GM21390 (cell line): ENCODE results near the gene GREM2.

ENCODE experiments used
- ATAC-seq: cut with Tn5 transposase; IDR thresholded peaks from one replicate; pipeline ENCODE4 v1.9.1; 2021; ENCODE audit not compliant: unreplicated experiment

Gene GREM2

GRCh38 chr1:240562779-240563178 lies 49.2 kb downstream of the GREM2 start:
- ATAC-seq = no peak

GRCh38 chr1:240562111-240562590 lies 49.8 kb downstream of the GREM2 start:
- ATAC-seq = no peak

DNA sequence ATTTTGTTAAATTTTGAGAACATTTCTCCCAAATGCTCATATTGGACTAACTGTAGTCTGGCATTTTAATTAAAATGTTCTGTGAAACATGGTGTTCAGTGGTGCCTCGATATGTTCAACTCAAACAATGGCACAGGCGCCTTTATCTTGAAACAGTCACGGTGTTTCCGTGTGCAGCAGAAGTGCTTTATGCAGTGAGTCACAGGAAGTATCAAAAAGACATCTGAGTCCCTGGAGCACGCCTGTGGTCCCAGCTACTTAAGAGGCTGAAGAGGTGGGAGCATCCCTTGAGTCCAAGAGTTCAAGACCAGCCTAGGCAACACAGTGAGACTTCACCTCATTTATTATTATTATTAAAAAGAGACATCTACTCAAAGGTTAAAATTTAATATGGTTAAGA lies 52.2 kb downstream of the GREM2 start:
- ATAC-seq = no peak

DNA sequence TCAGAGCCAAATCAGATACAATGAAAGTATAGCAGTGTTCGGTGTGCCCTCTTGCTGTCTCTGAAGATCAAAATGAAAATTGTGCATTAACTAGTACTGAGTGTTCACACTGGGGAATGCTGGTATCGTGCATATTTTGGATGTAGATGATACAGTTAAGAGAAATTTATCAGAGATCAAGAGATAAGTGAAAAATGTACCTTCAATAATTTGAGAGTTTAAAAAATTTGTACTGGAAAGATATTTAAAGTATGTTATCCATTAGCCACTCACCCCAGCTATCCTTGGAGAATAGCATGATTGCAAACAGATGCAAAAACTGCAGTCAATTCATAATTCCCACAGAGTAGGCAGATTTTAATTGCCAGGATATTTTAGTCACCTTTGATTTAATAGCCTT lies 56.4 kb downstream of the GREM2 start:
- no peak for ATAC-seq

DNA sequence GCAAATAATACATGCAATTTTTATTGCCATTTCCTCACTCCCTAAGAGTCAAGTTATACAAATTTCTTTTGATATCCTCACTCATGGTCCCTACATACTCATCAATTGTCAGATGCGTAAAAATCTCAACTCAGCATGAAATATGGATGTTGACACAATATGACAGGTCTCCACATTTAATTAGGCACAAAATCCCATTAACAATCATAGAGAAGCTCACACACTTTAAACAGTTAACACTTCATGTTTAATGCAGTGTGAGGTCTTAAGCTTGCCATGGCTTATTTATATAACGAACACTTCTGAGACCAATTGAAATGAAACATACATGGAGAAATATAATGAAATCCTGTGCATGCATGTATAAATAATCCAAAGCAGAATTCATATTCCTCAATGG lies 58.6 kb downstream of the GREM2 start:
- no peak for ATAC-seq

- ATAC-seq = no peak
These were observed 72.1 kb downstream of the GREM2 start for GRCh38 chr1:240539769-240540414.

- no peak for ATAC-seq
These were observed 73.1 kb downstream of the GREM2 start for GRCh38 chr1:240538776-240539430.

DNA sequence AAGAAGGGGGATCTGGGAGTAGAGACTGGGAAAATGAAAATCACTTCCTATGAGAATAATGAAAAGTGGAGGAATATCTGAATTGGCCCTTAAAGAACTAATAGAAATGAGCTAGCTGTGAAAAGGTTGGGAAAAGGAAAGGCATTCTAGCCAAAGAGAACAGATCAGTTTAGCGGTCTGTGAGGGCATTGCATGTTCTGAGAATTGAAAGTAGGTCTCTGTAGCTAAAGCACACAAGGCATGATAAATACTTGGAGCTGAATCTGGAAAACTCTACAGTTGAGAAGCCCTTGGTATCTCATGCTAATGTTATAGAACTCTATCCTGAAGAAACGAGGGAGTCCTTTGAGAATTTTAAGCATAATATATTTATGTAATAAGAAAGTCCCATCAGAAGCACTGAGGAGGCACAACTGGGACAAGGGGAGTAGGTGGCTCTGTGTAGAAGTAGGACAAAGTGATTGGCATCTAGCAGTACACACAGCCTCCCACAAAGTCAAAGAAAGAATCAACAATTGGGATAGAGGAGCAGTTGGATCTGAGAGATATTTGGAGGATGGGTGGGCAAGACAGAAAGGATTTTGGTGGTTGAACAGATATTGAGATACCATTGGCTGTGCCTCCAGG lies 78.7 kb downstream of the GREM2 start:
- no peak for ATAC-seq

DNA sequence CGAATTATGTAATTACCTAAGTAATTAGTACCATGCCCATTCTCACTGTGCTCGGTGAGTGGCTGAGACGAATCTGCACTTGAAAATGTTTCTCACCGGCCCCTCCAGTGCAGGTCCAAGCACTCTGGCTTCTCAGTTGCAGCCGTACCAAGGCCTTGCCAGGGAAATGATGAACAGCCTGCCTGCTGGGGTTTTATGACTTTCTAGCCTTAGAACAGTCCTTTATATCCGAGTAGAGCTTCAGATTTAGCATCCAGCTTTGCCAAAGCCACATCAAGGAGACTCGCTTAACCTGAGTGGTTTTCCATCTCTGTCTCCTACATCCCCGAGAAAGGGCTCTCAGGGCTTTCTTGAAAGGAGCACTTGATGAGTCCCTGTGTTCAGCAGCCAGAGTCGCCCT lies 83.4 kb downstream of the GREM2 start:
- no peak for ATAC-seq

DNA sequence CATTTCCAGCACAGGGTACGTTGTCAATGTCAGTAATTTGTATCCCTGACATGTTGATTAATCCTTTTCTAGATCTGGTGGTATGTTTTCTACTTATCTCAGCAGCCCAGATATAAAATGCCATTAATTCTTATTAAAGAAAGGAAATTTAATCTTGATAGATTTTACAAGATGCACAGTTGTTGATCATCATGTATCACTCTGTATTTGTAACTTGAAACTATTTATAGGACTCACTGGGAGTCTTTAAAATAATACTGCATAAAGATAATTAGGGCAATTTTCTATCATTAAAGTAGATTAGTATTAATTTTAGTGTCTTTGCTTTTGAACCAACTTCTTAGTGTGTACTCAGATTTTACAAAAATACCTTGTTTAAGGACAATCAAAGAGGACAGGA lies 84.9 kb downstream of the GREM2 start:
- no peak for ATAC-seq

GRCh38 chr1:240526312-240526711 lies 85.6 kb downstream of the GREM2 start:
- no peak for ATAC-seq

- ATAC-seq = no peak
These were observed 87.4 kb downstream of the GREM2 start for GRCh38 chr1:240524356-240525069.

DNA sequence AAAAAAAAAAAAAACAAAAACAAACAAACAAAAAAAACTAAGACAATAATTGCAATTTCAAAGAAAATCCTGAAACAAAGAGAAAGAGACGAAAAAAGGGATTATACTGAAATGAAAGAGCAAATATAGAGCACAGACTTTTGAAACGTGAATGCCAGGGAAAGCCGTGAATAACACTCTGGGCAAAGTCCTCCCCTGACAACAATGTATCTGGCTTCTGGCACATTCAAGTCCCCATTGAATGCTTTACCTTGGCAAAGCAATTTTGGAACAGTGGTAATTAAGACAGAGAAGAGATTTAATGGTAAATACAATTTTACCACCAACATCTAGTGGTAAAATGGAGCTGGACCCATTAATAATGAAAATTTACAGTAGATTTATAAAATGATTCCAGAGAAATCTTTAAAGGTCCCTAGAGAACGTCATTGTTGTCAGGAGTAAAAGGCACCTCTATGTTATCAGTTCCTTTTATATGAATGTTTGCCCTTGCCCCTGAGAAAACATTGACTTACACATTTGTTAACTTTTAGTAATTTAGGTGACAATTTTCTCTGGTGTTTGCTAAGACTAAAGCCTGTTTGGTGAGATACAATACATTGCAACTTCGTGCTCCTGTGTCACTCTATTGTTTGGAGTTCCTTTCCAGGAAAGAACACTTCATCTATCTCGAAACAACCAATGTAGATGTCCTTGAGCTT lies 89.7 kb downstream of the GREM2 start:
- ATAC-seq = no peak

DNA sequence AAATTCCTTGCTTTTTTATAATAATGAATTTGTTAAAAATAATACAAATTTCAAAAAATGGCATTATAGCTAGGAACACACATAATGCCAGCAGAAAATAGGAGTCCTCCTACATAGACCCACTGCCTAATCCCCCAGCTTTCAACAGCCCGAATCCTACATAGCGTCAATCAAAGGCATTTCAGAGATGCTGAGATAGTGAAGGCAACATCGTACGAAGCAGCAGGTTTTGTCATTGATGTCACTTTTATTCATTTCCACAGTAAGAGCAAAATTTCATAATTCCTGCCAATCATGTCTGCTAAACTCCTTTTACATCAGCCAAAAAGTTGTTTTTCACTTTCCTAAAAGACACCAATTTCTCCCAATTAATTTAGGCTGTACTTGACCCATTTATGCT lies 94.1 kb downstream of the GREM2 start:
- ATAC-seq = no peak

DNA sequence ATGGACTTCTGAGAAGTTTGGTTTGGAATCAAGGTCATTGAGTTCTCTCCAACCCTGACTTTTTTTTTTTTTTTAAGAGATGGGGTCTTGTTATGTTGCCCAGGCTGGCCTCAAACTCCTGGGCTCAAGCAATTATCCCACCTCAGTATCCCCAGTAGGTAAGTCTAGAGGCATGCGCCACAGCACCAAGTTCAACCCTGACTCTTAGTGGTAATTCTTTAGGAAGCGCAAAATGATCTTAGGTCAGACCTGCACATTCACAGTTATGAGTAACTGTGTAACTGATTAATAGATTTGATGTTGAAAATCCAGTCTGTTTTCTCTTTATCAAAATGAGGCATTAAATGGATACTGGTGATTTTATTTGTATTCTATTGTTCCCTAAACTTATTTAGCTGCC lies 95.9 kb downstream of the GREM2 start:
- no peak for ATAC-seq

- no peak for ATAC-seq
These were observed 96.5 kb downstream of the GREM2 start for GRCh38 chr1:240515505-240515904.

DNA sequence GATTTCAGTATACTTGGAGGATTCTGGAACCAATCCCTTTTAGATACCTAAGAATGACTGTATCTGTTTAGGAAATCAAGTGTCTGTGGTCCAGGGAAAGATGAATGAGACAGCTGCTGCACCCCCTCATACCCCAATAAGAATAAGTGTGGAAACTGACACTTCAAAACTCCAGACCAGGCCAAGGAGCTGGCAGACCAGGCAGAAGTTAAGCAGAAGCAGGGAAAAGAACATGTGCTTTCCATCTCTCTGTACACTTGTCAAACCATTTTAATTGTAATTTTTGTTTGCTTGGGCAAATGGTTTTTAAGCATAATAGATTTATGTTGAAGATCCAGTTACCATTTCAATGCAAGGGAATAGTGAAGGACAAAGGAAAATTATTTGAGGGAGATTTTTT lies 100.2 kb downstream of the GREM2 start:
- no peak for ATAC-seq

DNA sequence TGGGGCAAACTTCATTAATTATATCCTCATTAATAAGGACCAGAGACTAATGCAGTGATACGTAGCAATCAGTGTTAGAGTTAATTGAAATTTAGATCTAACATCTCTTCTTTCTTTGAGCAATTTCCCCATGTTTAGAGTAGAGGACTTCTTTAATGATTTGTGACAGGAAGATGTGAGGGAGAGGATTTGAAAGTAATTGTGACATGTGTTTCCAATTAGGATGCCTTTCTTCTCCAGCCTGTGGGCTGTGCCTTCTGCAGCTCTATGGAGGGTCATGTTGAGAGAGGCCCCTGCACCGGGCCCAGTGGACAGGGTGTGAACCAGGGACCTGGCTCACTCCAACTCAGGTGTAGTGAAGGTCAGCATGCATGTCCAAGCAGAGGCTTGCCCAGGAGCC lies 103.0 kb downstream of the GREM2 start:
- no peak for ATAC-seq

- no peak for ATAC-seq
These were observed 103.8 kb downstream of the GREM2 start for GRCh38 chr1:240508201-240508600.

DNA sequence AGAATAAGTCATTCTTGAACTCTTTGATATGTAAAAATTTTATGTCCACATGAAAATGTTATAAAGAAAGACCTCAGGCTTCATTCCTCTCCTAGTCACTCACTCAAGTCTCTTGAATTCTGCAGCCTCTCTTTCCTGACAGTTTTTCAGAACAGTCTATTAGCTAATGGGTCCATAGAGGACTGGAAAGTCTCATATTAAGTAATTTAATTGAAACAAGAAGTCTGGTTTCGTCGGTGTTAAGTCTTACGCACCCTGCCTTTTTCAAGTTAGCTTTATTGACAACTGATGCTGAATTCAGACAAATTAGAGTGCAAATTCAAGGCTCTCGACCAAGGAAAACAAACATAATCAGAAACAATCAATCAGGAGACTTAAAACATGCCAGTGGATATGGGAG lies 105.8 kb downstream of the GREM2 start:
- no peak for ATAC-seq

- ATAC-seq = no peak
These were observed 108.4 kb downstream of the GREM2 start for GRCh38 chr1:240503558-240503957.
